Left ventricle myocardium superior (tissue), 1 donor: ENCODE measurements around the gene OR6V1. TPM values are rescaled to one million over a fixed set of nuclear protein-coding genes. Genes with fewer than 3 reads are reported as not detected.

Source experiments
- ATAC-seq: fragments of 200-7000 bp; cut with Tn5 transposase; one replicate; pipeline ENCODE4 v1.9.1; 2020; ENCODE audit warnings: mild to moderate bottlenecking, moderate library complexity
- DNase-seq: peaks from one replicate; pipeline ENCODE4 v3.0.0-alpha.2; 2020
- intact Hi-C: fragments of 100-400 bp; cut with micrococcal nuclease; formaldehyde crosslinking; loops from one replicate; pipeline ENCODE4 v1.11.0; 2022
- long read RNA-seq: library from polyadenylated mRNA; unstranded; transcript quantifications from one replicate; pipeline ENCODE4 v2.0.0, GENCODE V29; 2021
- total RNA-seq: library from RNA; stranded (reverse); fragmentation: NEBNext Ultra II Directional; extraction: Animal tissue kit (Norgen Biotek cat#: 25700); gene quantifications from one replicate; pipeline ENCODE4 v1.2.1, GENCODE V29; 2021
- donor health status: DM: no; HTN: yes; CAD: no; lungs with severe emphysema.

Gene OR6V1
- total RNA-seq, result not detected
- long read RNA-seq, result 0 reads

- ATAC-seq (no peak), DNase-seq (no peak)
- intact Hi-C loops, result no loop called here
These were observed at the start of gene OR6V1 for GRCh38 chr7:143052041-143052440. TSS of gene OR6V1 (plus strand) at chr7:143052341. CDS start at chr7:143052341, 0 bp downstream.

- no peak for DNase-seq
- intact Hi-C loops, result no loop called here
- no peak for ATAC-seq
These were observed 49.2 kb upstream of the OR6V1 start for GRCh38 chr7:143002898-143003297.

DNA sequence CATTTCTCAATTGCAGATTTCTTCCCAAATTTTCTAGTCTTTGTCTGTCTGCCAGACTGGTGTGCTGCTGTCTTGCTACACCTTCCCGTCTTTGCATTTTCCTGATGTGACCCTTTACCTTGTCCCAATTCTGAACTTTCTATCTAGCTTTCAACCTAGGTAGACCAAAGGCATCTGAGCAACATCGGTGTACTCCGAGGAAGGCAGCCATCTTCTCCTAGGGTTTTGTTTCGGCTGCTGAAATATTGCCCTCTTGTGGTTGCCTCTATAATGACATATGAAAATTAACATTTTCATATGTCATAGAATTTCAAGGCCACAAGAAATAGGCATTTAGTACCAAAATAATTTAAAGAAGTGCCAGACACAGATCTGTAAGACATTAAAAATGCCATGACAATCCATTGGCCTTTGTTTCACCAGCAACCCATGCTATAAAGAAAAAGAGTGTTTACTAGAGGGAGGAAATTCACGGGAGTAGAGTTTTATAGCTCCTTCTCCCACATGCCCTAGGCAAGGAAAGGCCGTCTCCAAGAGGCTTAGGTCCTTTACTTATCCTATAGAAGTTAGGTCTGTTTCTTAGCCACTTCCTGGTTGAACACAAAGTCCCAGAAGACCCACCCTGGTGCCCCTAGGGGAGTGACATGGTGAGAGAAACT, 48.6 kb upstream of the OR6V1 start:
- DNase-seq, result no peak
- intact Hi-C loops, result no loop called here
- ATAC-seq, result peak; percentile 38

GRCh38 chr7:143005632-143006260, 46.4 kb upstream of the OR6V1 start:
- intact Hi-C loops, result no loop called here
- DNase-seq (no peak), ATAC-seq (no peak)

DNA sequence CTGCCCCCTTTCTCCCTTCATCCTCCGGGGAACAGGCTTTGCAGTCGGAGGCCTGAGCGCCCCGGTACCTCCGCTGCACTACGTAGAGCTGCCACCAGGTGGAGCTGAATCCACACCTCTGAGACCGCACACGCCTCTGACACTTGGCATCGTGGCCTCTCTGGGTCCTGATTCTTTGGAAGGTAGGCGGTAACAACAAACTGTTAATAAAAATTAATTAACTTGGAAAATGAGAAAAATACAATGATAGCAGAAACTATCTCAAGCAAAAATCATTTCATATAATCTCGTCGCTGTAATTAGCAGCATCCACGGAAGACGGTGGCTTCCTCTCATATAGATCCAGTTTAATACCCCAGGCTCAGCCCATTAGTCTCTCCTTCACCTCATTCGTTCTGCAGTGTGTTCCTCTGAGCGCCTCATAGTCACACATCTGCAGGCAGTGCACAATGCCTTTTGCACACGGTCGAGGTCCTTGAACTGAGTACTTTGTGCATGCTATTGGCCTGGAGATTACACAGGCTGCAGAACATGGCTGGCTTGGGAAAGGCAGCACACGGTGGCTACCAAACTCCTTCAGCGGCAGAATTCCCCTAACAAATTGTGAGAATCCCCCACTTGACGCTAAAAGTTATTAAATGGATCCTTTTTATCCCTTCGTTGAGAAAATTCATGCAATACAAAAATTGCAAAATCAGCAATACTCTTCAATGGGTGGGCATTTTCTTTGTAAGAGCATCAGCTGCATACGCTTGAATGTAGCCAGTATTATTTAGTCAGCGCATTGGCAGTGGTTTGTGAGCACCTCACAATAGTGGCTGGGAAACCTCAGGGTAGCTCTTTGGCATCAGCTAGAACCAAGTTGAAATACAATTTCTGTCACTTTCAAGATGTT, 43.9 kb upstream of the OR6V1 start:
- peak; percentile 87 for DNase-seq
- intact Hi-C loops, result loop anchor here (2.0 kb wide), 1 partner anchor 207 kb away; no protein-coding TSS in a partner anchor
- peak; percentile 88 for ATAC-seq

DNA sequence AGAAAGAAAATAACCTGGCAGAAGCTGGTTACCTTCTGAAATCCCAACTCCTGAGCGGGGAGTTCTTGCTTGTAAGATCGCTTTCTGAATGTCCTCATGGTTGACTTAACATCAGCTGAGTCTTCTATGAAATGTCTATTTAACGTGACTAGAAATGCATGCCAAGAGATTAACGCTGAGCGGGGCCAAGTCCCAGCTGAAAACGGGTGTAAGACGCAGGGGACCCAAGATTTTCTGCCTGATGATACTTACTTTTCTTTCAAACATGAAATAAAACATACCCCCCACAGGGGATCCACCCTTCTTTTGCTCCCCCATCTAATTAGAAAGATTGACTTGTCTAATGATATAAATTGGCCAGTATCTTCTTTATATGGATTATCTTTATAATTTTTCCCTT, 40.1 kb upstream of the OR6V1 start:
- no peak for DNase-seq
- intact Hi-C loops, result no loop called here
- no peak for ATAC-seq

DNA sequence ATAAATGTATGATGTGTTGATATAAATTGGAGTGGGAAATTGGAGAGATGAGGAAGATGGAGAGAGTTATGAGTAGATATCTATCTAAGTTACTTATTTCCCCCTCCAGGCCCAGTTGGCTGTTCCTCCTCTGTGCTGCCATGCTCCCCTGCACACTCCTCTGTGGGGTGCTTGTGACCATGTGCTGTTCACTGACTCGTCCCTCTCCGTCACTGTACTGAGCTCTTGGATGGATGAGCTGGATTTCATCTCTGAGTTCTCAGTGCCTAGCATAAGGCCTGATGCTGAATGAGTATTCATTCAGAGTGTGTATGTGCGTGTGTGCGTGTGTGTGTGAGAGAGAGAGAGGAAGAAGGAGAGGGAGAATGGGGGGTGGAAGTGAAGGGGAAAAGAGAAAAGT, 39.7 kb upstream of the OR6V1 start:
- intact Hi-C loops, result no loop called here
- ATAC-seq (no peak), DNase-seq (no peak)

- ATAC-seq, result peak; percentile 17
- intact Hi-C loops, result no loop called here
- DNase-seq, result no peak
These were observed 38.7 kb upstream of the OR6V1 start for GRCh38 chr7:143013473-143013872.

GRCh38 chr7:143013893-143014292, 38.2 kb upstream of the OR6V1 start:
- peak; percentile 15 for ATAC-seq
- intact Hi-C loops, result no loop called here

GRCh38 chr7:143015084-143015483, 37.1 kb upstream of the OR6V1 start:
- no peak for ATAC-seq
- no peak for DNase-seq
- intact Hi-C loops, result no loop called here

More at GRCh38 chr7:143013893-143014292, 38.2 kb upstream of the OR6V1 start:
- no peak for DNase-seq

- ATAC-seq, result no peak
- intact Hi-C loops, result no loop called here
These were observed 36.1 kb upstream of the OR6V1 start for GRCh38 chr7:143015926-143016490.

DNA sequence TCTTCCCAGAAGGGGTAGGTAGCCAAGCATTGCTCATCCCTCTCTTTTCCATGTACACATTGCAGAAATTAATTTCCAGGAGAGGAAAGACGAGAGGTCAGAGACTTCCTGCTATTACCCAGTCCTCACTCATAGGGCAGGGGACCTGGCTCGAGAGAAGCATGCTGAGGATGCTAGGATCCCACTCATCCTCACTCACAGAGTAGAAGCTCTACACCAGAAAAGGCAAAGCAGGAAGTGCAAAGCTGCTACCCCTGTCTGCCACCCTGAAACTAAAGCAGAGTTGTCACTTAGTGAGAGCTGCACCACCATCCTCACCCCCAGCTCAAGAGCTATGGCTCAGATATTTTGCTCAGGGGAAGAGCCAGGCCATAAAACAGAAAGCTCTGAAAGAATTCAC, 35.1 kb upstream of the OR6V1 start:
- DNase-seq, result no peak
- intact Hi-C loops, result no loop called here
- no peak for ATAC-seq

More at GRCh38 chr7:143015926-143016490, 36.1 kb upstream of the OR6V1 start:
- DNase-seq, result no peak

DNA sequence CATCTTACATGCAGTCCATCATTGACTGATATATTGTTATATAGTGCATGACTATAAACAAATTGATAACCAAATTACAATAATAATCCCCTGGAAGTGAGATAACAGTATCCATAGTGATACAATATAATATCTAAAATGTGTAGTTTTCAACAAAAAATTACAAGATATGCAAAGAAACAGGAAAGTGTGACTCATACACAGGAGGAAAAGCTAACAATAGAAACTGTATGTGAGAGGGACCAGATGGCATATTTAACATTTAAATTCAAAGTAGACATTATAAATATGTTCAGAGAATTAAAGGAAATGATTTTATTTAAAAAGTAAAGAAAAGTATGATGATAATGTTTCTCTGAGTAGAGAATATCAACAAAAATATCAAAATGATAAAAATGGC, 33.2 kb upstream of the OR6V1 start:
- ATAC-seq, result no peak
- intact Hi-C loops, result no loop called here
- no peak for DNase-seq

GRCh38 chr7:143023047-143023446, 29.1 kb upstream of the OR6V1 start:
- no peak for ATAC-seq
- intact Hi-C loops, result no loop called here

DNA sequence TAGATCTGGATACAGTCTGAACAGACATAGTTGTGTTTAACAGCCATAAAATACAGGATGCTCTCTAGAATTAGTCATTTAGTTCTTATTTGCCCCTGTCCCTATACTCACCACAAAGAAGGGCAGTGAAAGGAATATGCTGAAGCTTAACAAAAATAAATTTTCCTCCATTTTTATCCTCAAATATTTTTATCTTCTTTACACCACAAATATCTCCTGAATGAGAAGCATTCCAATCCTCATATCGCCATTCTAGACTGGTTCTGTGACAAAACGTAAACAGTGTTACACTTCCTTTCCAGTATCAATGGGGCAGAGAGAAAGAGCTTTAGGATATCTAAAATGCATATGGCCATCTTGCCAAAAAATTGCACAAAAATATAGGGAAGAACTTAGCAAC, 26.8 kb upstream of the OR6V1 start:
- intact Hi-C loops, result no loop called here
- no peak for DNase-seq
- no peak for ATAC-seq

More at GRCh38 chr7:143023047-143023446, 29.1 kb upstream of the OR6V1 start:
- no peak for DNase-seq

GRCh38 chr7:143027032-143027431, 25.1 kb upstream of the OR6V1 start, which contains the start of gene OR9A2:
TSS of gene OR9A2 (minus strand) at chr7:143027132. CDS start at chr7:143027132, 0 bp downstream.
- DNase-seq (no peak), ATAC-seq (no peak)
- intact Hi-C loops, result no loop called here

DNA sequence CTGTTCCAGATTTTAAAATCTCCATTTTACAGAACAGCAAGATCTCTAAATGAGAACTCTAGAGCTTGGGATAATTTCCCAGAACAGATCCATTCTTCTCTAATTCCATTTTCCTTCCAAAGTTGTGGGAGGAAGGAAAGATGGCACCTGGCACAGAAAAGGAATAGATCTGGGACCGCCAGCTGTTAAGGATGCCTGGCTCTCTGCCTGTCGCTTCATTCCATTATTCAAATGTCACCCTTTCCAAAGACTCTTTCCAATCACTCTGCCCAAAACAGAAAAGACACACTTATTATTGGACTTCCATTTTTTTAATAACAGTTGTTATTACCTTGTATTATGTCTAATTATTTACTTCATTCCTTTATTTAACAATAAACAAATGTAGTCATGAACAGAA, 24.5 kb upstream of the OR6V1 start:
- DNase-seq (no peak), ATAC-seq (no peak)
- intact Hi-C loops, result no loop called here

GRCh38 chr7:143038635-143039034, 13.5 kb upstream of the OR6V1 start:
- intact Hi-C loops, result no loop called here
- DNase-seq, result no peak
- no peak for ATAC-seq

- no peak for ATAC-seq
- intact Hi-C loops, result no loop called here
- DNase-seq, result no peak
These were observed 11.9 kb upstream of the OR6V1 start for GRCh38 chr7:143040209-143040715.
